ENCODE measurements around the gene NSUN4. TPM values are rescaled to one million over a fixed set of nuclear protein-coding genes. Genes with fewer than 3 reads are reported as not detected.

The NSUN4 gene
- total and polyA plus RNA-seq, 2 donors (not counting 1 experiment from before 2014, with no cell fraction given) = 21.3 to 33.7 TPM

DNA sequence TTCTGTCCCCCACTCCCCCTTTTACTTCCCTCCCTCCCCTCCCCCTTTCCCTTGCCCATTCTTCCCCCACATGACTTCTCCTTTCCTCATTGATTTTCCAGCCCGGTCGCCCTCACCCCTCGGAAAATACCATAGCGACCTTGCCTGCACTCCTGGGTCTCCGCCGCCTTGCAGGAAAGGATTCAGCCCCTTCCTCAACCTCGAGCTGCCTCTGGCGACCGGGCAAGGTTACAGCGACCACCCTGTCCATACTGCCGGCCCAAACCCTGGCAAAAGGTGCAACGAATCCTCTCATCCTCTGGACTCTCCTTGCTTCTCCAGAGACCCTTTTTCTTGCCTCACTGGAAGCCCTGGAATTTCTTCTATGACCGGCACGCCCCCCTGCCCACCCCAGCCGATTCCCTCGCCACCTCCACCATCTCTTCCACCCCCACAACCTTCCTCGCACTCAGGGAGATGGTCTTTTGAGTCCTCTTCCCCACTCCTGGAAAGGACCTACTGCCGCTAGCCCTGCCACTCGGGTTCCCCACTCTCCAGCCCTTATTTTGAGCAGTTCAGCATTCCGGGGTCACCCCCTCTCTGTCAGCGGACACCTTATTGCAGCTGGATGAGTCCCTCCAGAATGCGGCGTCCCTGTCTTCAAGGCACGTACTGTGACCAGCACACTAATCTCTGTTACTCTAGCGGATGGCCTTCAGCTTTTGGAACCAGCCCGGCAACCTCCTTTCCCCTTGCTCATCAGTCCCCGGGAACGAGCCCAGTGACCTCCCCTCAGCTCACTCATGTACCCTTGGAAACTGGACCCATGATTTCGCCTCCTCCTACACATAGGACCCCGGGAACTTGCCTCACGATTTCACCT lies 846 bp downstream of the NSUN4 start:
- H3K4me2 ChIP-seq (replicated peaks; ENCODE audit: low read depth, low read length, poor library complexity, severe bottlenecking) = peak overlapping the region; percentile 96
- H3K4me1 ChIP-seq (ENCODE audit: control insufficient read depth in 2 of 2, insufficient read depth in 2 of 2, low read length in 2 of 2) = peaks cover 10 to 21% of the 10 kb centered on the region in 2 donors
- DNase-seq (no peak), ATAC-seq (ENCODE audit: low read depth) (no peak)
- Mint-ChIP-seq H3K9me3 (ENCODE audit: insufficient read depth) (no peaks in the 10 kb centered on the region), H3K27ac (peak overlapping the region; percentile 99), H3K27me3 (no peaks in the 10 kb centered on the region), H3K4me1 (peaks cover 30% of the 10 kb centered on the region), H3K4me3 (peak overlapping the region; percentile 100)
- intact Hi-C loops (cut with micrococcal nuclease) = loop anchor here (2.0 kb wide), 2 partner anchors 95 to 655 kb away; partner anchors contain the start of genes GPBP1L1 and RAD54L
- peak overlapping the region in 4 of 5 experiments; percentile 69 to 99 (median 97) for H3K4me3 ChIP-seq (ENCODE audit: control extremely low read depth in 1 of 5, extremely low read depth in 1 of 5, insufficient read depth in 1 of 5, low read depth in 2 of 5, low read length in 4 of 5)
- peak overlapping the region; percentile 99 to 100 for H3K27ac ChIP-seq (ENCODE audit: low read length in 2 of 2)
- TF ChIP-seq EZH2 (IDR thresholded peaks at IDR 0.05; ENCODE audit: borderline replicate concordance, insufficient read depth, low read depth, low read length, poor library complexity, severe bottlenecking) = no peak
- TF ChIP-seq, protein P1, sequence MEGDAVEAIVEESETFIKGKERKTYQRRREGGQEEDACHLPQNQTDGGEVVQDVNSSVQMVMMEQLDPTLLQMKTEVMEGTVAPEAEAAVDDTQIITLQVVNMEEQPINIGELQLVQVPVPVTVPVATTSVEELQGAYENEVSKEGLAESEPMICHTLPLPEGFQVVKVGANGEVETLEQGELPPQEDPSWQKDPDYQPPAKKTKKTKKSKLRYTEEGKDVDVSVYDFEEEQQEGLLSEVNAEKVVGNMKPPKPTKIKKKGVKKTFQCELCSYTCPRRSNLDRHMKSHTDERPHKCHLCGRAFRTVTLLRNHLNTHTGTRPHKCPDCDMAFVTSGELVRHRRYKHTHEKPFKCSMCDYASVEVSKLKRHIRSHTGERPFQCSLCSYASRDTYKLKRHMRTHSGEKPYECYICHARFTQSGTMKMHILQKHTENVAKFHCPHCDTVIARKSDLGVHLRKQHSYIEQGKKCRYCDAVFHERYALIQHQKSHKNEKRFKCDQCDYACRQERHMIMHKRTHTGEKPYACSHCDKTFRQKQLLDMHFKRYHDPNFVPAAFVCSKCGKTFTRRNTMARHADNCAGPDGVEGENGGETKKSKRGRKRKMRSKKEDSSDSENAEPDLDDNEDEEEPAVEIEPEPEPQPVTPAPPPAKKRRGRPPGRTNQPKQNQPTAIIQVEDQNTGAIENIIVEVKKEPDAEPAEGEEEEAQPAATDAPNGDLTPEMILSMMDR (IDR thresholded peaks at IDR 0.05) = no peak
- peaks cover 0 to 4% (median 0%) of the 10 kb centered on the region in 3 donors for H3K9me3 ChIP-seq (ENCODE audit: control extremely low read depth in 1 of 3, control insufficient read depth in 2 of 3, insufficient read depth in 1 of 3, low read length in 2 of 3)
- POLR2A ChIA-PET = interaction anchor here (0.6 to 1.5 kb wide), 2 partner anchors 18 to 38 kb away, joined by 5 to 8 read pairs; partner anchors contain the start of genes LRRC41 and UQCRH
- H3K9ac ChIP-seq (ENCODE audit: low read length) = peak overlapping the region; percentile 98
- CTCF ChIA-PET = interaction anchor here (1.1 to 3.4 kb wide), 8 partner anchors 8 to 118 kb away, joined by 3 to 31 read pairs (median 5); partner anchors contain the start of genes LRRC41 and UQCRH
- no peaks in the 10 kb centered on the region for H3K27me3 ChIP-seq (replicated peaks in 1 of 4; ENCODE audit: control extremely low read depth in 1 of 4, control insufficient read depth in 3 of 4, insufficient read depth in 4 of 4, low read length in 3 of 4)
- no peaks in the 10 kb centered on the region for H4K20me1 ChIP-seq (ENCODE audit: control insufficient read depth, insufficient read depth, low read length, poor library complexity, severe bottlenecking)
- 82% methylated on average over 31 of the region's 31 CpGs for WGBS (ENCODE audit: insufficient coverage)
- peak overlapping the region; percentile 83 for H2AFZ ChIP-seq (ENCODE audit: insufficient read depth, low read depth, low read length, poor library complexity, severe bottlenecking)
- H3K79me2 ChIP-seq (ENCODE audit: control insufficient read depth, insufficient read depth, low read length) = no peaks in the 10 kb centered on the region
- H3K36me3 ChIP-seq (replicated peaks in 1 of 2; ENCODE audit: control extremely low read depth in 1 of 2, control insufficient read depth in 1 of 2, extremely low read depth in 1 of 2, insufficient read depth in 2 of 2, low read length in 1 of 2) = peaks cover 0 to 41% of the 10 kb centered on the region in 2 experiments

Measured in B cell (primary cell).